Osteoblast (primary cell): ENCODE measurements around the gene ORC1. TPM values are rescaled to one million over a fixed set of nuclear protein-coding genes. Genes with fewer than 3 reads are reported as not detected.

Source experiments
- DNase-seq: peaks from one replicate; pipeline ENCODE4 v3.0.0; 2011; ENCODE audit warnings: low spot score, mixed read lengths; ENCODE audit not compliant: insufficient read length; ENCODE audit errors: missing footprints
- H2AFZ ChIP-seq: 2 replicates; pipeline ENCODE4 v1.6.0; 2011; ENCODE audit warnings: mild to moderate bottlenecking, low read length
- H3K27ac ChIP-seq: 2 replicates; pipeline ENCODE4 v1.5.1; 2011; ENCODE audit warnings: mild to moderate bottlenecking, low read depth, low read length, moderate library complexity
- H3K27me3 ChIP-seq: 2 replicates; pipeline ENCODE4 v1.6.0; 2012; ENCODE audit warnings: mild to moderate bottlenecking, control low read depth, inconsistent platforms, low read length, moderate library complexity; ENCODE audit not compliant: insufficient read depth
- H3K36me3 ChIP-seq: 2 replicates; pipeline ENCODE4 v1.5.1; 2011; ENCODE audit warnings: mild to moderate bottlenecking, low read length, control low read depth, moderate library complexity; ENCODE audit not compliant: insufficient read depth
- H3K4me1 ChIP-seq: 2 replicates; pipeline ENCODE4 v1.5.1; 2011; ENCODE audit warnings: mild to moderate bottlenecking, low read length, control low read depth, moderate library complexity; ENCODE audit not compliant: insufficient read depth
- H3K4me2 ChIP-seq: 2 replicates; pipeline ENCODE4 v1.6.0; 2011; ENCODE audit warnings: mild to moderate bottlenecking, low read length; ENCODE audit not compliant: insufficient read depth
- H3K4me3 ChIP-seq: fragments of 200-600 bp; sonication (generic); 3 replicates; pipeline ENCODE4 v1.5.1; 2012; ENCODE audit warnings: mild to moderate bottlenecking, low read length, inconsistent platforms; ENCODE audit not compliant: insufficient read depth
- H3K79me2 ChIP-seq: 2 replicates; pipeline ENCODE4 v1.6.0; 2012; ENCODE audit warnings: mild to moderate bottlenecking, low read length, control low read depth, inconsistent platforms; ENCODE audit not compliant: insufficient read depth
- H3K9me3 ChIP-seq: 2 replicates; pipeline ENCODE4 v1.5.1; 2011; ENCODE audit warnings: low read depth, low read length, control low read depth
- H4K20me1 ChIP-seq: 2 replicates; pipeline ENCODE4 v1.6.0; 2012; ENCODE audit warnings: mild to moderate bottlenecking, low read length, control low read depth; ENCODE audit not compliant: insufficient read depth
- total RNA-seq: library from RNA; depleted of rRNA; stranded (reverse); fragments of >200 nt; gene quantifications from 2 replicates; pipeline ENCODE4 v1.2.3, GENCODE V29; 2012
- TF ChIP-seq, protein P1 (sequence below): IDR thresholded peaks from 2 replicates; pipeline ENCODE4 v1.5.1; 2011; ENCODE audit warnings: mild to moderate bottlenecking, low read depth, low read length, moderate library complexity; ENCODE audit errors: extremely low read depth

Gene ORC1
- total RNA-seq, 1 donor, result 0.72 TPM

DNA sequence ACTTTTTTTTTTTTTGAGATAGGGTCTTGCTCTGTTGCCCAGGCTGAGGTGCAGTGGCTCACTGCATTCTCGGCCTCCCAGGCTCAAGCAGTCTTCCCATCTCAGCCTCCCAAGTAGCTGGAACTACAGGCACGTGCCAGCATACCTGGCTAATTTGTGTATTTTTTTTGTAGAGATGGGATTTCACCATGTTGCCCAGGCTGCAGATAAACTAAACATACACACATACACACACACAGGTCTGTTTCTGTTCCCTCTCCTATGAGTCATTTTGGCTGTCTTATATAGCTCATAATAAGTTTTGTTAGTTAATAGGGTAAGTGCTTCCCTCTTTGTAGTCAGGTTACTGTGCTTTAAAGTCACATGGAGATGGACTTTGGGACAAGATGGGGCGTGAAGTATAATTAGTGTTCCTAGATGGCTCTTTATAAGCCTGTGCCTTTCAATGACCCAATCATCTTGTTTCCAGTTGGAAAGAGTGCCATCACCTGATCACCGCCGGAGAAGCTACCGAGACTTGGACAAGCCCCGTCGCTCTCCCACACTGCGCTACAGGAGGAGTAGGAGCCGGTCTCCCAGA lies 9.3 kb upstream of the ORC1 start:
- Histone ChIP-seq H4K20me1 (no peaks in the 10 kb centered on the region), H3K27me3 (no peaks in the 10 kb centered on the region), H2AFZ (no peak overlapping the region), H3K4me2 (no peak overlapping the region), H3K36me3 (peaks cover 83% of the 10 kb centered on the region), H3K79me2 (peaks cover 2% of the 10 kb centered on the region), H3K9me3 (no peaks in the 10 kb centered on the region), H3K4me3 (no peak overlapping the region), H3K27ac (no peak overlapping the region), H3K4me1 (no peaks in the 10 kb centered on the region)
- DNase-seq, result no peak
- TF ChIP-seq, protein P1, sequence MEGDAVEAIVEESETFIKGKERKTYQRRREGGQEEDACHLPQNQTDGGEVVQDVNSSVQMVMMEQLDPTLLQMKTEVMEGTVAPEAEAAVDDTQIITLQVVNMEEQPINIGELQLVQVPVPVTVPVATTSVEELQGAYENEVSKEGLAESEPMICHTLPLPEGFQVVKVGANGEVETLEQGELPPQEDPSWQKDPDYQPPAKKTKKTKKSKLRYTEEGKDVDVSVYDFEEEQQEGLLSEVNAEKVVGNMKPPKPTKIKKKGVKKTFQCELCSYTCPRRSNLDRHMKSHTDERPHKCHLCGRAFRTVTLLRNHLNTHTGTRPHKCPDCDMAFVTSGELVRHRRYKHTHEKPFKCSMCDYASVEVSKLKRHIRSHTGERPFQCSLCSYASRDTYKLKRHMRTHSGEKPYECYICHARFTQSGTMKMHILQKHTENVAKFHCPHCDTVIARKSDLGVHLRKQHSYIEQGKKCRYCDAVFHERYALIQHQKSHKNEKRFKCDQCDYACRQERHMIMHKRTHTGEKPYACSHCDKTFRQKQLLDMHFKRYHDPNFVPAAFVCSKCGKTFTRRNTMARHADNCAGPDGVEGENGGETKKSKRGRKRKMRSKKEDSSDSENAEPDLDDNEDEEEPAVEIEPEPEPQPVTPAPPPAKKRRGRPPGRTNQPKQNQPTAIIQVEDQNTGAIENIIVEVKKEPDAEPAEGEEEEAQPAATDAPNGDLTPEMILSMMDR, result no peak

DNA sequence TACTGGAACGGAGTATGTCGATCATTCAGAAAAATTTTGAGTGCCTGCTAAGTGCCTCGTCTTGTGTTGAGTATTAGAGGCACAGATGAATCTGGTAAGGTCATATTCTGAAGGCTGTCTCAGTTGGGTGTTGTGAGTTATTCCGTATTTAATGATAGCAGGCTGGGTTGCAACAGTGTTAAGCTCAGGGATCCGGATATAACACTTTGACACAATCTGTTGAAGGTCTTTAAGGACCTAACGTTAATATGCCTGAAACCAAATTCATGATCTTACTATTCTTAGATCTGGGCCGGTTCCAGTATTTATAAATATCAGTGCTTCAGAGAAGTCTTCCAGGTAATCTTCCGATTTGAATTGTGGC lies 734 bp upstream of the ORC1 start:
- no peak for DNase-seq
- Histone ChIP-seq H3K9me3 (no peaks in the 10 kb centered on the region), H3K4me3 (peak overlapping the region; percentile 83), H3K79me2 (peaks cover 40% of the 10 kb centered on the region), H4K20me1 (no peaks in the 10 kb centered on the region), H3K27ac (peak overlapping the region; percentile 97), H2AFZ (peak overlapping the region; percentile 97), H3K4me2 (peak overlapping the region; percentile 95), H3K27me3 (no peaks in the 10 kb centered on the region), H3K4me1 (peaks cover 15% of the 10 kb centered on the region), H3K36me3 (peaks cover 31% of the 10 kb centered on the region)
- TF ChIP-seq, protein P1, result no peak

DNA sequence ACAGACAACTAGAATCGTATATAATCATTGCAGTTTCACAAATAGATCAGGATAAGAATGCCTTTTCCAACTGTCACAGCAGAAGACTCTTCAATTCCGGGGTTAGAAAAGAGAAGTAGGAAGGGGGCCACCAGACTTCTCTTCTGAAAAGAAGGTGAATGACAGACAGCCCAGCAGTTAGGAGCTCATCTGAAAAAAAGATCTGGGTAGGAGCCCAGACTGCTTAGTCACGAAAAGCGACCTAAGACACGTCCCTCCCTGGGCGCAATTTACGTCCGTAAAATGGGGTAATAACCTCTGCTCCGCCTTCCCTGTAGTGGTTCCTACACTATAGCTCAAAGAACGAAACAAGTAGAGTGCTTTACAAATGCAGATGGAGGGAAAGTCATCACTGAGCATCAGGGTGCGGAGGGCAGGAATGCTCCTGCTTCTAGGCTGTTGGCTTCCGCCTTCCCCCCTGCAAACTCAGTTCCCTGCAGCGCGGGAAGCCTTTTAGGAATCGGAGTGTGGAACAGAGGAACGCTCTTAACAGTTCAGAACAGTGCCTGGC lies 582 bp downstream of the ORC1 start:
- Histone ChIP-seq H3K27ac (peak overlapping the region; percentile 97), H3K79me2 (peaks cover 40% of the 10 kb centered on the region), H3K36me3 (peaks cover 19% of the 10 kb centered on the region), H3K27me3 (no peaks in the 10 kb centered on the region), H3K4me2 (peak overlapping the region; percentile 95), H4K20me1 (no peaks in the 10 kb centered on the region), H3K4me3 (peak overlapping the region; percentile 83), H3K9me3 (no peaks in the 10 kb centered on the region), H3K4me1 (peaks cover 15% of the 10 kb centered on the region), H2AFZ (peak overlapping the region; percentile 97)
- DNase-seq, result peak; percentile 83
- TF ChIP-seq, protein P1, result no peak

DNA sequence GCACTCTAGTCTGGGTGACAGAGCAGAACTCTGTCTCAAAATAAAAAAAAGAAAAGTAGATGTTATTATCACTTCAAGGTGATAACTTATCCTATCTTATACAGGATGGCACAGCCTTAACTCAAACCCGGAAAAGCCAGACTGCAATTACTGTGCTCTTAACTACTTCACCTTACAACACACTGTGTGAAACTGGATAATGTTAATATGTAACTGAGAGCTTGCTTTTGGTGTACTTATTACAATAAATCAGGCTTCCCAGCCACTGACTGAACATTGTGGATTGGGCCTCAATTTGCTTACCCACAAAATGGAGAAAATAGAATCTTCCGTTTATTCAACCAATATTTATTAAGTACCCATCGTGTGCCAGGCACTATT lies 1.4 kb downstream of the ORC1 start:
- no peaks in the 10 kb centered on the region for H3K27me3 ChIP-seq
- no peaks in the 10 kb centered on the region for H4K20me1 ChIP-seq
- H3K9me3 ChIP-seq, result no peaks in the 10 kb centered on the region
- TF ChIP-seq, protein P1, result no peak
- peak overlapping the region; percentile 83 for H3K4me3 ChIP-seq
- peaks cover 35% of the 10 kb centered on the region for H3K79me2 ChIP-seq
- peak; percentile 8 for DNase-seq
- peak overlapping the region; percentile 95 for H3K4me2 ChIP-seq
- peaks cover 15% of the 10 kb centered on the region for H3K4me1 ChIP-seq
- H3K27ac ChIP-seq, result peak overlapping the region; percentile 97
- H2AFZ ChIP-seq, result peak overlapping the region; percentile 97
- H3K36me3 ChIP-seq, result peaks cover 12% of the 10 kb centered on the region
